ENCODE results near the gene RITA1.

Gene RITA1

GRCh38 chr12:113174461-113175384 is 10.8 kb upstream of the RITA1 start:
- Histone ChIP-seq H3K23ac (ENCODE audit: low read length in 2 of 2) (no peak overlapping the region), H2AFZ (ENCODE audit: low read depth, low read length) (no peak overlapping the region), H3K14ac (ENCODE audit: low read length in 2 of 2) (no peak overlapping the region), H4K91ac (ENCODE audit: low read length) (no peak overlapping the region), H2AK5ac (ENCODE audit: low read length, severe bottlenecking) (no peak overlapping the region), H3K4ac (ENCODE audit: low read depth in 1 of 2, low read length in 2 of 2) (no peak overlapping the region), H3K9ac (ENCODE audit: low read length) (peak overlapping the region; percentile 24), H2BK120ac (ENCODE audit: low read depth, low read length) (no peak overlapping the region), H3K18ac (ENCODE audit: low read depth in 1 of 2, low read length in 2 of 2) (no peak overlapping the region), H3K27me3 (ENCODE audit: control insufficient read depth in 1 of 2, insufficient read depth in 1 of 2, low read length in 2 of 2) (no peaks in the 10 kb centered on the region), H4K8ac (ENCODE audit: low read length) (peak overlapping the region; percentile 54), H3K27ac (ENCODE audit: low read length, poor library complexity, severe bottlenecking) (no peak overlapping the region), H3K9me3 (ENCODE audit: control insufficient read depth, low read length) (peaks cover 15% of the 10 kb centered on the region), H3K4me1 (ENCODE audit: control insufficient read depth, insufficient read depth, low read depth, low read length) (peaks cover 17% of the 10 kb centered on the region), H2BK15ac (ENCODE audit: low read depth, poor library complexity, severe bottlenecking) (no peak overlapping the region), H3K36me3 (ENCODE audit: control insufficient read depth in 1 of 2, insufficient read depth in 2 of 2, low read depth in 1 of 2, low read length in 2 of 2) (peaks cover 77 to 85% of the 10 kb centered on the region in 2 experiments), H3K4me2 (ENCODE audit: low read length, poor library complexity, severe bottlenecking) (no peak overlapping the region), H2BK12ac (ENCODE audit: low read length in 2 of 2) (peak overlapping the region in 1 of 2 experiments; percentile 17), H2BK5ac (ENCODE audit: low read depth, low read length, poor library complexity, severe bottlenecking) (no peak overlapping the region), H3K79me1 (replicated peaks; ENCODE audit: low read length, poor library complexity, severe bottlenecking) (peaks cover 34% of the 10 kb centered on the region), H3K4me3 (ENCODE audit: insufficient read depth in 1 of 2, low read depth in 1 of 2, low read length in 2 of 2) (peak overlapping the region in 1 of 2 experiments; percentile 23)
- WGBS, result 57% methylated on average over 29 of the region's 32 CpGs
- peak; percentile 67 for DNase-seq

- Histone ChIP-seq H3K23ac (ENCODE audit: low read length in 2 of 2) (no peak overlapping the region), H3K9ac (ENCODE audit: low read length) (no peak overlapping the region), H3K36me3 (ENCODE audit: control insufficient read depth in 1 of 2, insufficient read depth in 2 of 2, low read depth in 1 of 2, low read length in 2 of 2) (peaks cover 59 to 66% of the 10 kb centered on the region in 2 experiments), H4K91ac (ENCODE audit: low read length) (no peak overlapping the region), H2BK15ac (ENCODE audit: low read depth, poor library complexity, severe bottlenecking) (no peak overlapping the region), H2BK5ac (ENCODE audit: low read depth, low read length, poor library complexity, severe bottlenecking) (no peak overlapping the region), H3K4ac (ENCODE audit: low read depth in 1 of 2, low read length in 2 of 2) (no peak overlapping the region), H2BK120ac (ENCODE audit: low read depth, low read length) (no peak overlapping the region), H2BK12ac (ENCODE audit: low read length in 2 of 2) (no peak overlapping the region), H4K8ac (ENCODE audit: low read length) (no peak overlapping the region), H3K4me1 (ENCODE audit: control insufficient read depth, insufficient read depth, low read depth, low read length) (peaks cover 10% of the 10 kb centered on the region), H3K27ac (ENCODE audit: low read length, poor library complexity, severe bottlenecking) (no peak overlapping the region), H3K9me3 (ENCODE audit: control insufficient read depth, low read length) (peaks cover 15% of the 10 kb centered on the region), H3K18ac (ENCODE audit: low read depth in 1 of 2, low read length in 2 of 2) (no peak overlapping the region), H2AFZ (ENCODE audit: low read depth, low read length) (no peak overlapping the region), H3K4me3 (ENCODE audit: insufficient read depth in 1 of 2, low read depth in 1 of 2, low read length in 2 of 2) (no peak overlapping the region), H3K4me2 (ENCODE audit: low read length, poor library complexity, severe bottlenecking) (no peak overlapping the region), H3K27me3 (ENCODE audit: control insufficient read depth in 1 of 2, insufficient read depth in 1 of 2, low read length in 2 of 2) (no peaks in the 10 kb centered on the region), H3K14ac (ENCODE audit: low read length in 2 of 2) (no peak overlapping the region), H2AK5ac (ENCODE audit: low read length, severe bottlenecking) (no peak overlapping the region), H3K79me1 (replicated peaks; ENCODE audit: low read length, poor library complexity, severe bottlenecking) (peaks cover 34% of the 10 kb centered on the region)
- WGBS, result 96% methylated on average over 14 of the region's 14 CpGs
- no peak for DNase-seq
Measured at GRCh38 chr12:113179023-113179422, 6.5 kb upstream of the RITA1 start.

- no peak overlapping the region for H3K27ac ChIP-seq (ENCODE audit: low read length, poor library complexity, severe bottlenecking)
- 79% methylated on average over 4 of the region's 4 CpGs for WGBS
- peaks cover 6% of the 10 kb centered on the region for H3K4me1 ChIP-seq (ENCODE audit: control insufficient read depth, insufficient read depth, low read depth, low read length)
- H4K8ac ChIP-seq (ENCODE audit: low read length), result no peak overlapping the region
- H3K9me3 ChIP-seq (ENCODE audit: control insufficient read depth, low read length), result peaks cover 15% of the 10 kb centered on the region
- H3K27me3 ChIP-seq (ENCODE audit: control insufficient read depth in 1 of 2, insufficient read depth in 1 of 2, low read length in 2 of 2), result no peaks in the 10 kb centered on the region
- no peak overlapping the region for H3K9ac ChIP-seq (ENCODE audit: low read length)
- H2BK12ac ChIP-seq (ENCODE audit: low read length in 2 of 2), result no peak overlapping the region
- H3K23ac ChIP-seq (ENCODE audit: low read length in 2 of 2), result no peak overlapping the region
- H3K18ac ChIP-seq (ENCODE audit: low read depth in 1 of 2, low read length in 2 of 2), result no peak overlapping the region
- H2BK5ac ChIP-seq (ENCODE audit: low read depth, low read length, poor library complexity, severe bottlenecking), result no peak overlapping the region
- no peak overlapping the region for H2AK5ac ChIP-seq (ENCODE audit: low read length, severe bottlenecking)
- DNase-seq, result no peak
- H3K79me1 ChIP-seq (replicated peaks; ENCODE audit: low read length, poor library complexity, severe bottlenecking), result peaks cover 31% of the 10 kb centered on the region
- no peak overlapping the region for H3K4me3 ChIP-seq (ENCODE audit: insufficient read depth in 1 of 2, low read depth in 1 of 2, low read length in 2 of 2)
- H3K14ac ChIP-seq (ENCODE audit: low read length in 2 of 2), result no peak overlapping the region
- no peak overlapping the region for H2BK15ac ChIP-seq (ENCODE audit: low read depth, poor library complexity, severe bottlenecking)
- H2AFZ ChIP-seq (ENCODE audit: low read depth, low read length), result no peak overlapping the region
- no peak overlapping the region for H2BK120ac ChIP-seq (ENCODE audit: low read depth, low read length)
- H3K36me3 ChIP-seq (ENCODE audit: control insufficient read depth in 1 of 2, insufficient read depth in 2 of 2, low read depth in 1 of 2, low read length in 2 of 2), result peaks cover 51 to 56% of the 10 kb centered on the region in 2 experiments
- no peak overlapping the region for H4K91ac ChIP-seq (ENCODE audit: low read length)
- no peak overlapping the region for H3K4ac ChIP-seq (ENCODE audit: low read depth in 1 of 2, low read length in 2 of 2)
- no peak overlapping the region for H3K4me2 ChIP-seq (ENCODE audit: low read length, poor library complexity, severe bottlenecking)
Measured at GRCh38 chr12:113180333-113180732, 5.2 kb upstream of the RITA1 start.

- H2BK120ac ChIP-seq (ENCODE audit: low read depth, low read length), result no peak overlapping the region
- no peak overlapping the region for H4K8ac ChIP-seq (ENCODE audit: low read length)
- no peak overlapping the region for H3K27ac ChIP-seq (ENCODE audit: low read length, poor library complexity, severe bottlenecking)
- peaks cover 10% of the 10 kb centered on the region for H3K9me3 ChIP-seq (ENCODE audit: control insufficient read depth, low read length)
- WGBS, result 90% methylated on average over 1 of the region's 3 CpGs
- H2BK12ac ChIP-seq (ENCODE audit: low read length in 2 of 2), result no peak overlapping the region
- H3K14ac ChIP-seq (ENCODE audit: low read length in 2 of 2), result no peak overlapping the region
- no peak overlapping the region for H2BK5ac ChIP-seq (ENCODE audit: low read depth, low read length, poor library complexity, severe bottlenecking)
- no peak overlapping the region for H3K4ac ChIP-seq (ENCODE audit: low read depth in 1 of 2, low read length in 2 of 2)
- no peak overlapping the region for H4K91ac ChIP-seq (ENCODE audit: low read length)
- no peak overlapping the region for H3K18ac ChIP-seq (ENCODE audit: low read depth in 1 of 2, low read length in 2 of 2)
- no peak overlapping the region for H3K4me2 ChIP-seq (ENCODE audit: low read length, poor library complexity, severe bottlenecking)
- no peak overlapping the region for H2BK15ac ChIP-seq (ENCODE audit: low read depth, poor library complexity, severe bottlenecking)
- no peak for DNase-seq
- no peak overlapping the region for H2AFZ ChIP-seq (ENCODE audit: low read depth, low read length)
- H2AK5ac ChIP-seq (ENCODE audit: low read length, severe bottlenecking), result no peak overlapping the region
- H3K4me3 ChIP-seq (ENCODE audit: insufficient read depth in 1 of 2, low read depth in 1 of 2, low read length in 2 of 2), result no peak overlapping the region
- no peak overlapping the region for H3K23ac ChIP-seq (ENCODE audit: low read length in 2 of 2)
- peaks cover 36% of the 10 kb centered on the region for H3K79me1 ChIP-seq (replicated peaks; ENCODE audit: low read length, poor library complexity, severe bottlenecking)
- no peaks in the 10 kb centered on the region for H3K27me3 ChIP-seq (ENCODE audit: control insufficient read depth in 1 of 2, insufficient read depth in 1 of 2, low read length in 2 of 2)
- H3K9ac ChIP-seq (ENCODE audit: low read length), result no peak overlapping the region
- peaks cover 45 to 50% of the 10 kb centered on the region in 2 experiments for H3K36me3 ChIP-seq (ENCODE audit: control insufficient read depth in 1 of 2, insufficient read depth in 2 of 2, low read depth in 1 of 2, low read length in 2 of 2)
- H3K4me1 ChIP-seq (ENCODE audit: control insufficient read depth, insufficient read depth, low read depth, low read length), result peaks cover 16% of the 10 kb centered on the region
Measured at GRCh38 chr12:113181975-113182374, 3.5 kb upstream of the RITA1 start.

Data from mesenchymal stem cell (in vitro differentiated cells and primary cell).